ENCODE data around the gene ADGRV1.
"Not testable (repeated sequence)": the region's sequence is repeated elsewhere in the genome, so short reads cannot be mapped to it uniquely, and the experiment has no call there.

Gene ADGRV1

GRCh38 chr5:91038180-91038808, 479.7 kb downstream of the ADGRV1 start:
- no peak for DNase-seq (ENCODE audit: low read depth)
- H3K4me3 ChIP-seq (ENCODE audit: low read depth, low read length): no peak overlapping the region
- TF ChIP-seq MYC (IDR thresholded peaks at IDR 0.05; ENCODE audit: low read depth, low read length) (no peak), POLR2A (IDR thresholded peaks at IDR 0.05; ENCODE audit: extremely low read depth, insufficient read length) (no peak)
- TF ChIP-seq, protein P1, sequence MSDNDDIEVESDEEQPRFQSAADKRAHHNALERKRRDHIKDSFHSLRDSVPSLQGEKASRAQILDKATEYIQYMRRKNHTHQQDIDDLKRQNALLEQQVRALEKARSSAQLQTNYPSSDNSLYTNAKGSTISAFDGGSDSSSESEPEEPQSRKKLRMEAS (IDR thresholded peaks at IDR 0.05; ENCODE audit: low read depth, low read length): no peak
- TF ChIP-seq, protein P2, sequence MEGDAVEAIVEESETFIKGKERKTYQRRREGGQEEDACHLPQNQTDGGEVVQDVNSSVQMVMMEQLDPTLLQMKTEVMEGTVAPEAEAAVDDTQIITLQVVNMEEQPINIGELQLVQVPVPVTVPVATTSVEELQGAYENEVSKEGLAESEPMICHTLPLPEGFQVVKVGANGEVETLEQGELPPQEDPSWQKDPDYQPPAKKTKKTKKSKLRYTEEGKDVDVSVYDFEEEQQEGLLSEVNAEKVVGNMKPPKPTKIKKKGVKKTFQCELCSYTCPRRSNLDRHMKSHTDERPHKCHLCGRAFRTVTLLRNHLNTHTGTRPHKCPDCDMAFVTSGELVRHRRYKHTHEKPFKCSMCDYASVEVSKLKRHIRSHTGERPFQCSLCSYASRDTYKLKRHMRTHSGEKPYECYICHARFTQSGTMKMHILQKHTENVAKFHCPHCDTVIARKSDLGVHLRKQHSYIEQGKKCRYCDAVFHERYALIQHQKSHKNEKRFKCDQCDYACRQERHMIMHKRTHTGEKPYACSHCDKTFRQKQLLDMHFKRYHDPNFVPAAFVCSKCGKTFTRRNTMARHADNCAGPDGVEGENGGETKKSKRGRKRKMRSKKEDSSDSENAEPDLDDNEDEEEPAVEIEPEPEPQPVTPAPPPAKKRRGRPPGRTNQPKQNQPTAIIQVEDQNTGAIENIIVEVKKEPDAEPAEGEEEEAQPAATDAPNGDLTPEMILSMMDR (IDR thresholded peaks at IDR 0.05; ENCODE audit: low read depth, low read length): no peak

DNA sequence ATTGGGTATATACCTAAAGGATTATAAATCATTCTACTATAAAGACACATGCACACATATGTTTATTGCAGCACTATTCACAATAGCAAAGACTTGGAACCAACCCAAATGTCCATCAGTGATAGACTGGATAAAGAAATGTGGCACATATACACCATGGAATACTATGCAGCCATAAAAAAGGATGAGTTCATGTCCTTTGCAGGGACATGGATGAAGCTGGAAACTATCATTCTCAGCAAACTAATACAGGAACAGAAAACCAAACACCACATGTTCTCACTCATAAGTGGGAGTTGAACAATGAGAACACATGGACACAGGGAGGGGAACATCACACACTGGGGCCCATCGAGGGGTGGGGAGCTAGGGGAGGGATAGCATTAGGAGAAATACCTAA, 482.5 kb downstream of the ADGRV1 start:
- DNase-seq (ENCODE audit: low read depth); H3K4me3 ChIP-seq (ENCODE audit: low read depth, low read length): not testable (repeated sequence)

- TF ChIP-seq, protein P2 (IDR thresholded peaks at IDR 0.05; ENCODE audit: low read depth, low read length): no peak
- TF ChIP-seq, protein P1 (IDR thresholded peaks at IDR 0.05; ENCODE audit: low read depth, low read length): no peak
- TF ChIP-seq MYC (IDR thresholded peaks at IDR 0.05; ENCODE audit: low read depth, low read length) (no peak), POLR2A (IDR thresholded peaks at IDR 0.05; ENCODE audit: extremely low read depth, insufficient read length) (no peak)
- no peak for DNase-seq (ENCODE audit: low read depth)
- H3K4me3 ChIP-seq (ENCODE audit: low read depth, low read length): no peak overlapping the region
Observed at GRCh38 chr5:91042247-91042935, 483.8 kb downstream of the ADGRV1 start.

DNA sequence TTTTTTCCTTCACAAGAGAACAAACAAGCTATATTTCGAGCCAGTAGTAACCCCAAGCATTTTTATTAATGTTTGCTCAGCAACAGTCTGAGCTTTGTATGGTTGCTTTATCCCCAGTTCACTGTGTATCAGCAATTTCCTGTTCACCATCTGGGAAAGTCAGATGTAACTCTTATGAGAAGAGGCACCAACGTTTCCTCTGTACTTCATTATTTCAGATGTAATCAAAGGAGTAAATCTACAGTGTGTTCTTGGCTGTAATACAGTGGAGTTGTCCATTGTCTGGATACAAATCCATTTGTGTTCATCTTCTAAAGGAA, 484.3 kb downstream of the ADGRV1 start:
- TF ChIP-seq, protein P2 (IDR thresholded peaks at IDR 0.05; ENCODE audit: low read depth, low read length): no peak
- TF ChIP-seq MYC (IDR thresholded peaks at IDR 0.05; ENCODE audit: low read depth, low read length): no peak
- no peak for TF ChIP-seq POLR2A (IDR thresholded peaks at IDR 0.05; ENCODE audit: extremely low read depth, insufficient read length)
- TF ChIP-seq, protein P1 (IDR thresholded peaks at IDR 0.05; ENCODE audit: low read depth, low read length): no peak
- no peak for DNase-seq (ENCODE audit: low read depth)
- H3K4me3 ChIP-seq (ENCODE audit: low read depth, low read length): no peak overlapping the region

- no peak overlapping the region for H3K4me3 ChIP-seq (ENCODE audit: low read depth, low read length)
- TF ChIP-seq, protein P1 (IDR thresholded peaks at IDR 0.05; ENCODE audit: low read depth, low read length): no peak
- no peak for TF ChIP-seq POLR2A (IDR thresholded peaks at IDR 0.05; ENCODE audit: extremely low read depth, insufficient read length)
- TF ChIP-seq MYC (IDR thresholded peaks at IDR 0.05; ENCODE audit: low read depth, low read length): no peak
- TF ChIP-seq, protein P2 (IDR thresholded peaks at IDR 0.05; ENCODE audit: low read depth, low read length): no peak
- no peak for DNase-seq (ENCODE audit: low read depth)
Observed at GRCh38 chr5:91048073-91048472, 489.5 kb downstream of the ADGRV1 start.

DNA sequence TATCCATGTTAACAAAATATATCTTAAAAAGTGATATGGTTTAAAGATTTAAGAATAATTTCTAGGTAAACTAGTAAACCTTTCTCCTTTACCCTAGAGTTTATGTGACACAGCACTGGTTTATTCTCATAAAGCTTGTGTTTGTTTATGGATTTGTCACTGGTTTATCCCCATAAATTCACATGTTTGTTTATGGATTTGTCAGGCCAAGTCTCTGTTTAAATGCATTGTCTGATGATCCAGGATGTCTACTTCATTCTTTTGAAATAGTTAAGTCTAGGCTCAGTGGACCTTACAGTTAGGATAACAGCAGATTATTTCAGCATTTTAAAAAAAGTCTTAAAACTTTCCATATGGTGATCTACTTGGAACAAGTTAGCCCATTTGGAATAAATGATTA, 490.5 kb downstream of the ADGRV1 start:
- no peak for DNase-seq (ENCODE audit: low read depth)
- no peak overlapping the region for H3K4me3 ChIP-seq (ENCODE audit: low read depth, low read length)
- TF ChIP-seq MYC (IDR thresholded peaks at IDR 0.05; ENCODE audit: low read depth, low read length): no peak
- TF ChIP-seq, protein P1 (IDR thresholded peaks at IDR 0.05; ENCODE audit: low read depth, low read length): no peak
- TF ChIP-seq POLR2A (IDR thresholded peaks at IDR 0.05; ENCODE audit: extremely low read depth, insufficient read length): no peak
- TF ChIP-seq, protein P2 (IDR thresholded peaks at IDR 0.05; ENCODE audit: low read depth, low read length): no peak

All from NB4 (cell line).